HG03378 (cell line): Measurements from ENCODE around the gene AKAP12.
"Not testable (repeated sequence)": the region's sequence is repeated elsewhere in the genome, so short reads cannot be mapped to it uniquely, and the experiment has no call there.

ENCODE experiments used
- ATAC-seq: cut with Tn5 transposase; IDR thresholded peaks from one replicate; pipeline ENCODE4 v1.9.1; 2021; ENCODE audit warnings: mild to moderate bottlenecking, moderate library complexity; ENCODE audit not compliant: unreplicated experiment

The AKAP12 gene

GRCh38 chr6:151339369-151339768 lies 99.6 kb downstream of the AKAP12 start:
- no peak for ATAC-seq

- ATAC-seq = no peak
Measured at GRCh38 chr6:151340219-151340978, 100.6 kb downstream of the AKAP12 start.

GRCh38 chr6:151341476-151342195 lies 101.9 kb downstream of the AKAP12 start:
- ATAC-seq = no peak

- ATAC-seq = not testable (repeated sequence)
Measured at GRCh38 chr6:151342750-151343149, 103.0 kb downstream of the AKAP12 start.

GRCh38 chr6:151349651-151350270 lies 110.0 kb downstream of the AKAP12 start:
- no peak for ATAC-seq

- no peak for ATAC-seq
Measured at GRCh38 chr6:151350442-151351145, 110.8 kb downstream of the AKAP12 start.

GRCh38 chr6:151351146-151351700 lies 111.5 kb downstream of the AKAP12 start:
- no peak for ATAC-seq

GRCh38 chr6:151351731-151352130 lies 112.0 kb downstream of the AKAP12 start:
- ATAC-seq = no peak

- no peak for ATAC-seq
Measured at GRCh38 chr6:151352410-151353396, 112.9 kb downstream of the AKAP12 start.

- no peak for ATAC-seq
Measured at GRCh38 chr6:151353795-151354194, 114.0 kb downstream of the AKAP12 start.

GRCh38 chr6:151356983-151357382 lies 117.2 kb downstream of the AKAP12 start:
- ATAC-seq = not testable (repeated sequence)

GRCh38 chr6:151357758-151358436 lies 118.1 kb downstream of the AKAP12 start:
- no peak for ATAC-seq

GRCh38 chr6:151358475-151358874 lies 118.7 kb downstream of the AKAP12 start:
- ATAC-seq = no peak

- ATAC-seq = no peak
Measured at GRCh38 chr6:151359486-151359885, 119.7 kb downstream of the AKAP12 start.

GRCh38 chr6:151365233-151365632 lies 125.5 kb downstream of the AKAP12 start:
- no peak for ATAC-seq

GRCh38 chr6:151370509-151371078 lies 130.8 kb downstream of the AKAP12 start:
- no peak for ATAC-seq

GRCh38 chr6:151372164-151372563 lies 132.4 kb downstream of the AKAP12 start:
- ATAC-seq = no peak

GRCh38 chr6:151374036-151374683 lies 134.4 kb downstream of the AKAP12 start:
- ATAC-seq = no peak
